K562 (cell line): Measurements from ENCODE around the gene LPIN3. TPM values are rescaled to one million over a fixed set of nuclear protein-coding genes. Genes with fewer than 3 reads are reported as not detected.

ENCODE experiments used
- ARID4B ChIP-seq: sonication (generic); formaldehyde crosslinking; IDR thresholded peaks from 2 replicates; pipeline ENCODE4 v1.8.0; 2022; ENCODE audit warnings: mild to moderate bottlenecking, missing genetic modification reagents
- KHSRP ChIP-seq: fragments of 450-650 bp; IDR thresholded peaks from 2 replicates; pipeline ENCODE4 v1.6.1; 2017
- TSHZ1 ChIP-seq: fragments of 250-450 bp; sonication (Bioruptor Pico); IDR thresholded peaks from 2 replicates; pipeline ENCODE4 v1.4.0; 2020; ENCODE audit warnings: mild to moderate bottlenecking, moderate library complexity
- polyA plus RNA-seq, 8 experiments: library from polyadenylated mRNA; depleted of rRNA in 4 of 8; stranded (reverse) in 5 of 8; unstranded in 3 of 8; fragments of >200 nt; fragmentation: Nextera tagmentation in 2 of 8; fragmentation: Illumina TruSeq in 1 of 8; extraction: Ambion mirVana in 2 of 8; extraction: Trizol in 1 of 8; gene quantifications; 2 replicates each; pipeline versions ENCODE4 v1.2.1 to v1.2.3, GENCODE V29; 2011 to 2014; ENCODE audit warnings: inconsistent platforms in 1 of 8, missing spikeins in 1 of 8
- total RNA-seq, 7 experiments: library from RNA; depleted of rRNA in 6 of 7; stranded (reverse); fragments of >200 nt in 6 of 7; fragmentation: Illumina TruSeq in 2 of 7; extraction: Trizol in 2 of 7; gene quantifications; 2 replicates each; pipeline versions ENCODE4 v1.2.1 to v1.2.3, GENCODE V29; 2011 to 2021; ENCODE audit warnings: low replicate concordance in 1 of 7

The LPIN3 gene
- total and polyA plus RNA-seq, 9 of the 15 experiments (the other 6 are each of a cell fraction or from before 2014, with no cell fraction given): 2.2 to 10.4 (median 5.9) TPM

- TF ChIP-seq ARID4B (CRISPR knock-in tag): no peak
- TF ChIP-seq TSHZ1: no peak
- no peak for TF ChIP-seq KHSRP
Observed at GRCh38 chr20:41317546-41318270, 22.9 kb upstream of the LPIN3 start, which contains the start of gene ZHX3 (continued).
